Lower lobe of right lung (tissue), 2 donors: Measurements from ENCODE around the gene C1orf105. TPM values are rescaled to one million over a fixed set of nuclear protein-coding genes. Genes with fewer than 3 reads are reported as not detected.
A peak's percentile ranks its signal among the peaks of the same experiment; 100 is the strongest.

Experiments
- ATAC-seq, 2 donors: fragments of 200-7000 bp; cut with Tn5 transposase; one replicate each; pipeline ENCODE4 v1.9.1; 2020 to 2022; ENCODE audit warnings: mild to moderate bottlenecking in 2 of 2, moderate library complexity in 2 of 2
- DNase-seq: peaks from one replicate; pipeline ENCODE4 v3.0.0-alpha.2; 2020
- H3K27ac ChIP-seq: fragments of 200-600 bp; one replicate; pipeline ENCODE4 v1.8.0; 2022
- H3K27me3 ChIP-seq: fragments of 200-600 bp; one replicate; pipeline ENCODE4 v1.8.0; 2022; ENCODE audit warnings: low read depth
- H3K36me3 ChIP-seq: fragments of 200-600 bp; one replicate; pipeline ENCODE4 v1.8.0; 2022; ENCODE audit warnings: mild to moderate bottlenecking
- H3K4me1 ChIP-seq: fragments of 200-600 bp; one replicate; pipeline ENCODE4 v1.8.0; 2022
- H3K4me3 ChIP-seq: fragments of 200-600 bp; one replicate; pipeline ENCODE4 v1.8.0; 2022; ENCODE audit warnings: mild to moderate bottlenecking
- H3K9me3 ChIP-seq: fragments of 200-600 bp; one replicate; pipeline ENCODE4 v1.8.0; 2022
- CTCF ChIP-seq: fragments of 200-600 bp; IDR thresholded peaks from one replicate; pipeline ENCODE4 v1.8.0; 2022; ENCODE audit warnings: antibody characterized with exemption, mild to moderate bottlenecking
- intact Hi-C: fragments of 100-400 bp; cut with DNase I; formaldehyde crosslinking; loops from one replicate; pipeline ENCODE4 v1.11.0; 2022
- total RNA-seq: library from RNA; stranded (reverse); fragmentation: NEBNext Ultra II Directional; extraction: Animal tissue kit (Norgen Biotek cat#: 25700); gene quantifications from one replicate; pipeline ENCODE4 v1.2.1, GENCODE V29; 2021
- donor health status: DM: no; HTN: yes; CAD: no; lungs with severe emphysema.

Gene C1orf105
- total RNA-seq, 1 donor from 2014 or later, result not detected

GRCh38 chr1:172390683-172391551, 29.6 kb upstream of the C1orf105 start:
- ATAC-seq (peak in 1 of 2 donors; percentile 46), DNase-seq (no peak)
- Histone ChIP-seq H3K36me3 (no peaks in the 10 kb centered on the region), H3K27me3 (no peaks in the 10 kb centered on the region), H3K9me3 (no peaks in the 10 kb centered on the region), H3K4me3 (no peak overlapping the region), H3K4me1 (peaks cover 15% of the 10 kb centered on the region), H3K27ac (peak overlapping the region; percentile 27)
- no peak for TF ChIP-seq CTCF
- intact Hi-C loops, result no loop called here

GRCh38 chr1:172391976-172392375, 28.5 kb upstream of the C1orf105 start:
- H3K9me3 ChIP-seq, result no peaks in the 10 kb centered on the region
- intact Hi-C loops, result no loop called here
- no peaks in the 10 kb centered on the region for H3K27me3 ChIP-seq
- no peak for TF ChIP-seq CTCF
- peaks cover 15% of the 10 kb centered on the region for H3K4me1 ChIP-seq
- ATAC-seq, result no peak
- H3K36me3 ChIP-seq, result no peaks in the 10 kb centered on the region
- H3K27ac ChIP-seq, result no peak overlapping the region
- no peak overlapping the region for H3K4me3 ChIP-seq
- DNase-seq, result no peak

GRCh38 chr1:172393354-172393753, 27.1 kb upstream of the C1orf105 start:
- ATAC-seq (no peak), DNase-seq (no peak)
- Histone ChIP-seq H3K4me3 (no peak overlapping the region), H3K4me1 (peaks cover 22% of the 10 kb centered on the region), H3K36me3 (no peaks in the 10 kb centered on the region), H3K9me3 (no peaks in the 10 kb centered on the region), H3K27ac (no peak overlapping the region), H3K27me3 (no peaks in the 10 kb centered on the region)
- intact Hi-C loops, result no loop called here
- no peak for TF ChIP-seq CTCF

GRCh38 chr1:172394141-172394751, 26.2 kb upstream of the C1orf105 start:
- Histone ChIP-seq H3K9me3 (no peaks in the 10 kb centered on the region), H3K27me3 (no peaks in the 10 kb centered on the region), H3K36me3 (no peaks in the 10 kb centered on the region), H3K4me3 (no peak overlapping the region), H3K4me1 (peaks cover 26% of the 10 kb centered on the region), H3K27ac (peak overlapping the region; percentile 70)
- intact Hi-C loops, result no loop called here
- no peak for TF ChIP-seq CTCF
- ATAC-seq (peak; percentile 70 to 76), DNase-seq (no peak)

- H3K27me3 ChIP-seq, result no peaks in the 10 kb centered on the region
- intact Hi-C loops, result no loop called here
- no peak for ATAC-seq
- DNase-seq, result no peak
- H3K4me1 ChIP-seq, result peaks cover 26% of the 10 kb centered on the region
- no peaks in the 10 kb centered on the region for H3K36me3 ChIP-seq
- no peak overlapping the region for H3K4me3 ChIP-seq
- TF ChIP-seq CTCF, result no peak
- H3K9me3 ChIP-seq, result no peaks in the 10 kb centered on the region
- H3K27ac ChIP-seq, result peak overlapping the region; percentile 70
Observed at GRCh38 chr1:172394811-172395210, 25.7 kb upstream of the C1orf105 start.
